D721Med (cell line): ENCODE measurements around the gene SRSF8.
"Not testable (repeated sequence)": the region's sequence is repeated elsewhere in the genome, so short reads cannot be mapped to it uniquely, and the experiment has no call there.

ENCODE experiments used
- DNase-seq: peaks from one replicate; pipeline ENCODE4 v3.0.0; 2011; ENCODE audit warnings: low spot score; ENCODE audit not compliant: insufficient read length
- FAIRE-seq: peaks from 2 replicates; lab custom pipeline; 2011; peaks lifted over from hg19 to GRCh38; lab: Jason Lieb, UNC
- CTCF ChIP-seq: IDR thresholded peaks from 2 replicates; pipeline ENCODE4 v1.5.1; 2012; ENCODE audit warnings: mild to moderate bottlenecking, control low read depth; ENCODE audit not compliant: insufficient read depth; ENCODE audit errors: missing control alignments

Gene SRSF8

DNA sequence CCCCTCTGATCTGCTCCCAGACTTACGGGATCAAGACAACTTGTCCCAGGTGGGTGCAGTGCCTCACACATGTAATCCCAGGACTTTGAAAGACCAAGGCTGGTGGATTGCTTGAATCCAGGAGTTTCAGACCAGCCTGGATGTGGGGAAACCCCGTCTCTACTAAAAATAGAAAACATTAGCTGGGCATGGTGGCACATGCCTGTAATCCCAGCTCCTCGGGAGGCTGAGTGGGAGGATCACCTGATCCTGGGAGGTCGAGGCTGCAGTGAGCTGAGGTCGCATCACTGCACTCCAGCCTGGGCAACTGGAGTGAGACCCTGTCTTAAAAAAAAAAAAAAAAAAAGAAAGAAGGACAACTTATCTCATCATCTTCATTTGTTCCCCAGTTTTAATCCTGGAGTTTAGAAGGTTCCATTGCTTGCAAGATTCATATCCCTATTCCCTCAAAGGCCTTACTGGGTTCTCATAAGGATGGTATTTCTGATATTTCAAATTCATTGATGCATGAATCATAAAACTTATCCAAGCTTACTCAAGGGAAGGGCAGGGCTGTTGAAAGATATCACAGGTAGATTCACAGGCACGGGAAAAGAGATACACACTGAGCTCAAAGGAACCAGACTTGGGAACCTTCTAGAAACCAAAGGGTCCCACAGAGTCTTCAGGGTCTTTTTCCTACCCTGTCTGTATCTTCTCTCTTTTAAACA lies 37.6 kb downstream of the SRSF8 start:
- no peak for FAIRE-seq
- no peak for TF ChIP-seq CTCF
- DNase-seq, result no peak

DNA sequence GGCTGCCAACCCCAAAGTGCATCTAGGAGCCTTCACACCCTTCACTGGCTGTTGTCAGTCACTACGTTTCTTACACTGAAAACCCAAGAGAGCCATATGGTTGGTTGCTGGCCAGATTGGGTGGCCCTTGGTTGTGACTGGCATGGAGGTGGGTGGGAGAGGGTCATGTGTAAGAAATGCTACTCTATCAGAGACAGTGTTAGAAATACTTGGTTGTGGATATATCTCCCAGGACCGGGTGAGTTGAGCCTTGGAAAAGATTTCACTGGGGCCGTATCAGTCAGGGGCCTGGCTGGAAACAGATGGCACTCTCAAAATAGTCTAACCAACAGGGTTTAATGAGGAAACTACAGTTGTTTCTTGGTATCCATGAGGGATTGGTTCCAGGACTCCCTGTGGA lies 38.1 kb downstream of the SRSF8 start:
- no peak for TF ChIP-seq CTCF
- no peak for DNase-seq
- FAIRE-seq, result no peak

GRCh38 chr11:95108159-95108611 lies 41.5 kb downstream of the SRSF8 start:
- no peak for FAIRE-seq
- TF ChIP-seq CTCF, result no peak
- DNase-seq, result no peak

DNA sequence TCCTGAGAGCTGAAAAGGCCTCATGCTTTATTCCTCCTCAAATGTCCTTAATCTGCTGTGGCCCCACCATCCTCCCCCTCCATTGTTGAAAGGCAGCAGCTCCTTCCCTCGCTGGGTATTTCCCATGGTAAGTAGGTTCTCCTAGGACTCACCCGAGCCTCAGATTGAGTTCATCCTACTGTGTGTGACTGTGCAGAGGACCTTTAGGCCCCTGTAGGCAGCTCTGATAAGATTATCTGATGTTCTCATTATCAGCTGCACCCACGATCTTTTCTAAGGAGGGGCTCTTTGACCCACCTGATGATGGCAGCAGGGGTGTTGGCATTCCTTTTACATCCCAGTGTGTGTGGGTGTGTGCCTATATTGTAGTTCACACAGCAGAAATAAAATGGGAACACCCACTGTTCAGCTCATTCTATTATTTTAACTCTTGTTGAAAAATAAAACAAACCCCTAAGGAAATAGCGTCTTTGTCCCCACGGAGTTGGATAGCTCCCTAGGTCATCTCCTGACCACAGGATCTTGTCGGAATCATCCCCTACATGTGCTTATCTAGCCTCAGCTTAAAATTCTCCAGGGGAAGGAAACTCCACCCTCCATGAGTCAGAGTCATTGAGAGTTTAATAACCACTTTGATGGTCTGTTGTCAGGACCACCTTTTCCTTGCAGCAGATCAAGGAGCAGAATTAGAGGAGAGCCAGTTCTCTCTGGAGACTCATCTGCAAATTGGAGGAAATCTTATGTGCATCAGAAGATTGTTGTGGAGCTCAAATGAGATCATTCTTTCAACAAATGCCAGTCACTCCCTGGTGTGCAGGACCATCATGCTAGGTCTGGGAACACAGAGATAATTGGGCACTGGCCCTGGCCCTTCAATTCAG lies 42.2 kb downstream of the SRSF8 start:
- TF ChIP-seq CTCF, result no peak
- FAIRE-seq (no peak), DNase-seq (no peak)

GRCh38 chr11:95111471-95111870 lies 44.8 kb downstream of the SRSF8 start:
- FAIRE-seq, DNase-seq: not testable (repeated sequence)

- no peak for TF ChIP-seq CTCF
- FAIRE-seq (no peak), DNase-seq (no peak)
Observed at GRCh38 chr11:95111923-95112540, 45.3 kb downstream of the SRSF8 start.

- FAIRE-seq (no peak), DNase-seq (no peak)
- TF ChIP-seq CTCF, result no peak
Observed at GRCh38 chr11:95115597-95115996, 48.9 kb downstream of the SRSF8 start.
